Caki2 (cell line): ENCODE results near the gene SH3RF3. TPM values are rescaled to one million over a fixed set of nuclear protein-coding genes. Genes with fewer than 3 reads are reported as not detected.
A peak's percentile ranks its signal among the peaks of the same experiment; 100 is the strongest.

ENCODE experiments used
- DNase-seq: peaks from one replicate; pipeline ENCODE4 v3.0.0-alpha.2; 2015; ENCODE audit warnings: low read depth
- in situ Hi-C: cut with HindIII; loops from 2 replicates; pipeline ENCODE4 v1.10.0; 2016; ENCODE audit warnings: low sequenced_read_pairs, low pct_unique_long_range_greater_than_20kb, mixed read lengths
- total RNA-seq: library from RNA; depleted of rRNA; stranded (reverse); fragments of >200 nt; shearing (Covaris generic); gene quantifications from 2 replicates; pipeline ENCODE4 v1.2.3, GENCODE V29; 2014; ENCODE audit warnings: low replicate concordance; rRNA removed

Gene SH3RF3
- 0.20 and 0.49 TPM in 2 replicates for total RNA-seq

- DNase-seq = peak; percentile 71
- in situ Hi-C loops = no loop called here
These were observed at the start of gene SH3RF3 for GRCh38 chr2:109128616-109129355. Gene SH3RF3 (plus strand): TSS chr2:109129205.

GRCh38 chr2:109079590-109079989 lies 49.4 kb upstream of the SH3RF3 start:
- in situ Hi-C loops = no loop called here

GRCh38 chr2:109080109-109080508 lies 48.9 kb upstream of the SH3RF3 start:
- in situ Hi-C loops = no loop called here

More at GRCh38 chr2:109079590-109079989, 49.4 kb upstream of the SH3RF3 start:
- DNase-seq = no peak

GRCh38 chr2:109080757-109081156 lies 48.2 kb upstream of the SH3RF3 start:
- in situ Hi-C loops = no loop called here
- no peak for DNase-seq

More at GRCh38 chr2:109080109-109080508, 48.9 kb upstream of the SH3RF3 start:
- DNase-seq = no peak

GRCh38 chr2:109081374-109081773 lies 47.6 kb upstream of the SH3RF3 start:
- in situ Hi-C loops = no loop called here
- no peak for DNase-seq

GRCh38 chr2:109083771-109084170 lies 45.2 kb upstream of the SH3RF3 start:
- in situ Hi-C loops = no loop called here

GRCh38 chr2:109084341-109084740 lies 44.7 kb upstream of the SH3RF3 start:
- DNase-seq = no peak
- in situ Hi-C loops = no loop called here

More at GRCh38 chr2:109083771-109084170, 45.2 kb upstream of the SH3RF3 start:
- DNase-seq = no peak

GRCh38 chr2:109085912-109086742 lies 42.9 kb upstream of the SH3RF3 start:
- in situ Hi-C loops = no loop called here
- no peak for DNase-seq

GRCh38 chr2:109086743-109087020 lies 42.3 kb upstream of the SH3RF3 start:
- DNase-seq = no peak
- in situ Hi-C loops = no loop called here

- in situ Hi-C loops = no loop called here
- DNase-seq = no peak
These were observed 41.8 kb upstream of the SH3RF3 start for GRCh38 chr2:109087055-109087663.

GRCh38 chr2:109089602-109090300 lies 39.3 kb upstream of the SH3RF3 start:
- DNase-seq = no peak
- in situ Hi-C loops = no loop called here

- in situ Hi-C loops = no loop called here
- no peak for DNase-seq
These were observed 37.5 kb upstream of the SH3RF3 start for GRCh38 chr2:109091526-109091925.

GRCh38 chr2:109094144-109094543 lies 34.9 kb upstream of the SH3RF3 start:
- DNase-seq = no peak
- in situ Hi-C loops = no loop called here

- in situ Hi-C loops = no loop called here
These were observed 30.6 kb upstream of the SH3RF3 start for GRCh38 chr2:109098251-109098920.

GRCh38 chr2:109098921-109099273 lies 30.1 kb upstream of the SH3RF3 start:
- in situ Hi-C loops = no loop called here
- DNase-seq = no peak

More at GRCh38 chr2:109098251-109098920, 30.6 kb upstream of the SH3RF3 start:
- no peak for DNase-seq

- in situ Hi-C loops = no loop called here
- no peak for DNase-seq
These were observed 26.3 kb upstream of the SH3RF3 start for GRCh38 chr2:109102588-109103233.

- DNase-seq = no peak
- in situ Hi-C loops = no loop called here
These were observed 23.9 kb upstream of the SH3RF3 start for GRCh38 chr2:109105113-109105512.

GRCh38 chr2:109108740-109109139 lies 20.3 kb upstream of the SH3RF3 start:
- in situ Hi-C loops = no loop called here
- no peak for DNase-seq
